Spinal cord (tissue), 10 donors: Measurements from ENCODE around the gene PLCG2. TPM values are rescaled to one million over a fixed set of nuclear protein-coding genes. Genes with fewer than 3 reads are reported as not detected.

Experiments
- DNase-seq, 6 donors: peaks; one replicate each; pipeline versions ENCODE4 v3.0.0 to v3.0.0-alpha.2; 2013 to 2015; ENCODE audit warnings: low spot score in 6 of 6, low read depth in 4 of 6
- H3K27ac ChIP-seq: one replicate; pipeline ENCODE4 v1.5.1; 2013; ENCODE audit warnings: low read depth, low read length, control low read depth
- H3K27me3 ChIP-seq: one replicate; pipeline ENCODE4 v1.6.1; 2013; ENCODE audit warnings: low read length; ENCODE audit not compliant: control insufficient read depth, insufficient read depth
- H3K36me3 ChIP-seq: one replicate; pipeline ENCODE4 v1.6.1; 2013; ENCODE audit warnings: low read length; ENCODE audit not compliant: control insufficient read depth, insufficient read depth
- H3K4me1 ChIP-seq: one replicate; pipeline ENCODE4 v1.6.1; 2013; ENCODE audit warnings: low read length; ENCODE audit not compliant: control insufficient read depth, insufficient read depth
- H3K4me3 ChIP-seq: one replicate; pipeline ENCODE4 v1.5.1; 2013; ENCODE audit warnings: low read depth, low read length, control low read depth
- H3K9me3 ChIP-seq: one replicate; pipeline ENCODE4 v1.6.1; 2013; ENCODE audit warnings: low read length; ENCODE audit not compliant: control insufficient read depth, insufficient read depth
- WGBS: methylation state at CpG from one replicate; pipeline ENCODE4 v1.1.5; 2013; ENCODE audit warnings: missing lambda C conversion rate; ENCODE audit not compliant: insufficient coverage; 5-methylcytosine and 5-hydroxymethylcytosine counted together
- polyA plus RNA-seq, 2 donors: library from polyadenylated mRNA; unstranded; fragments of 120-200 nt; gene quantifications; one replicate each; pipeline ENCODE4 v1.2.1, GENCODE V29; 2013; ENCODE audit not compliant: insufficient read length in 2 of 2
- total RNA-seq, 2 donors: library from RNA; depleted of rRNA in 1 of 2; stranded (reverse); fragments of 120-200 nt in 1 of 2; fragments of >200 nt in 1 of 2; gene quantifications; one replicate each; pipeline versions ENCODE4 v1.2.3 to v1.2.4, GENCODE V29; 2013 to 2014
- donor health status: healthy.

Gene PLCG2
- total and polyA plus RNA-seq, 4 donors, result 7.3 to 13.6 (median 8.0) TPM

DNA sequence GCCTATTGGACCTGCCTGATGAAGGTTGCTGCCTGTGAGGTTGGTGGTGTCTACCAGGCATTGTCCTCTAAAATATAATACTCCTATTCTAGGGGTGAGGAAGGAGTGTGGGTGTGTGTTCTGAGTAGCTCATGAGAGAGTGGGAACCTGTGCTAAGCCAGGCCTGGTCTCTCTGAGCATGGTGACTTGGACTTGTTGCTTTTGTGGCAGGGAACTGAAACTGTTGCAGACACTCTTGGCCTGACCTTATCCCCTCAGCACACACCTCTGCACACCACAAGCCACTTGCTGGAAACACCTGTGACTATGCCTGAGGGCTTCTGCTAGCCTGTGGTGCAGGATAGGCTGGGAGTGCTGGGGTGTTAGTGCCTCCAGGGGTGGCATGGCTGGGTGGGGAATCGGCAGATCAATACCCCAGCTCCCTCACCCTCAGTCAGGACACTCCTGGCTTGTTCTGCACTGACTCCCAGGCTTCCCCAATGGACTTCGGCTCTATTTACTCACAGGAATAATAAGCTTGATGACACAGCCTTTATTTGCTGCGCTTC is 29.9 kb downstream of the PLCG2 start:
- H3K27me3 ChIP-seq, result no peaks in the 10 kb centered on the region
- no peak for DNase-seq
- H3K27ac ChIP-seq, result no peak overlapping the region
- WGBS, result 82% methylated on average over 3 of the region's 3 CpGs
- H3K9me3 ChIP-seq, result no peaks in the 10 kb centered on the region
- no peaks in the 10 kb centered on the region for H3K36me3 ChIP-seq
- no peak overlapping the region for H3K4me3 ChIP-seq
- H3K4me1 ChIP-seq, result no peaks in the 10 kb centered on the region

DNA sequence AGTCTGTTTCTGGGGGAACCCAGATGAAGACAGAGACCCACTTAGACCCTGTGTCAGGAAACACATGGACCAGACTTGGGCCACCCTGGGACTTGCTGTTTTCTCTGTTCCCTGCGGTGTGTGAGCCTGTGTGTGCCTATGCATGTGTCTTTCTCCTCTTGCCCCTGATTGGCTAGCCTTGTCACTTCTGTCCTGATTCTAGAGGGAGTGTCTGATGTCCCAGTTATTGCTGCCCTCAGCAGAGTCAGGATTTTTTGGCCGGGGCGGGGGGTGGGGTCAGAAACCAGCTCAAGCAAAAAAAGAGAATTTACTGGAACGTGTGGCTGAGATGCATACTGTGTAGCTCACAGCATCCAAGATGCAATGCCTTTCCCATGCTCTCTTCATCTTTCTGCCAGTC is 30.5 kb downstream of the PLCG2 start:
- DNase-seq, result no peak
- WGBS, result 90% methylated on average over 2 of the region's 4 CpGs
- H3K9me3 ChIP-seq, result no peaks in the 10 kb centered on the region
- no peaks in the 10 kb centered on the region for H3K4me1 ChIP-seq
- H3K36me3 ChIP-seq, result no peaks in the 10 kb centered on the region
- H3K27ac ChIP-seq, result no peak overlapping the region
- no peaks in the 10 kb centered on the region for H3K27me3 ChIP-seq
- no peak overlapping the region for H3K4me3 ChIP-seq

DNA sequence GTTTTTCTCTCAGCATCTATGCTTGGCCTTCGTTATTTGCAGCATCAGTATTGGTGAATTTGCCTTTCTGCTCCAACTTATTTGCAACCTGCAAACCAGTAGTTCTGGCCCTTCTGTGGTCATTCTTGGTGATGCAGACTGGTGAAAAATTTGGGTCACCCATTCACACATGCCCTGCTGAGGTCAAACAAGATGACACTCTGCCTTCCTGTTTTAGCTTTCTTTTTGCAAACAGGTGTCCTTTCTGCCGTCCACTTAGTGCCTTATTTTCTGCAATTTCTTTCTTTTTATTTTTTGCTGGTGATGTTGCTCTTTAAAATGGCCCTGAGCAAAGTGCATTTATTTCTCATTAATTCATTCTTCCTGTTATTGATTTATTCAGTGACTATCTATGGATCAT is 31.3 kb downstream of the PLCG2 start:
- H3K9me3 ChIP-seq, result no peaks in the 10 kb centered on the region
- H3K4me3 ChIP-seq, result no peak overlapping the region
- no peaks in the 10 kb centered on the region for H3K36me3 ChIP-seq
- H3K27ac ChIP-seq, result no peak overlapping the region
- no peaks in the 10 kb centered on the region for H3K27me3 ChIP-seq
- 78% methylated on average over 1 of the region's 2 CpGs for whole genome bisulfite sequencing
- no peak for DNase-seq
- H3K4me1 ChIP-seq, result no peaks in the 10 kb centered on the region

DNA sequence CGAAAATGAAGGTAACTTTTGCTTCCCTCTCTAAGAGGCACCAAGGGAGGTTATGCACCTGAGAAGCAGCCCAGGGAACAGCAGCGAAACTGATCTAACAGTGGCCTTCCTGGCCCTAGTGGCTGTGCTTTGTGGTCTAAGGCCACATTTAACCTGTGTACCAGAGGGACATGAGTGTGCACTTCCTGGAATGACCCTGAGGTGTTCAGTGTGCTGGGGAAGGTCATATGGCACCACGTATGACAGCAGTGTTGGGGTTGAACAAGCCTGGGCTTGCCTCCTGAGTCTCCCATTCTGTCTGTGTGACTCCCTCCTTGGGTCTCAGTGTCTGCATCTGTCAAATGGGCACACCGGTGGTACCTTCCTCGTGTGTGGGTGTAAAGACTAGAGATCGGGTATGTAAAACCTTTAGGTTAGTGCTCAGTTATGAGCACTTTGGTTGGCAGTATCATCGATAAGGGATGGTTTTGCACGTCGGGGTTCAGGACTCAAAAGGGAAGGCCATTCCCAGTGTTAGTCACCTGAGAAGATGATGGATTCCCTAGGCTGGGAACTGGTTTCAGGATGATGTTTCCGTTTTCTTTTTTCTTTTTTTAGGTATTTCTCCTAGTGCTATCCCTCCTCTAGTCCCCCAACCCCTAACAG is 31.9 kb downstream of the PLCG2 start:
- Histone ChIP-seq H3K36me3 (no peaks in the 10 kb centered on the region), H3K27ac (no peak overlapping the region), H3K4me3 (no peak overlapping the region), H3K9me3 (no peaks in the 10 kb centered on the region), H3K4me1 (no peaks in the 10 kb centered on the region), H3K27me3 (no peaks in the 10 kb centered on the region)
- 85% methylated on average over 6 of the region's 10 CpGs for WGBS
- DNase-seq, result no peak

DNA sequence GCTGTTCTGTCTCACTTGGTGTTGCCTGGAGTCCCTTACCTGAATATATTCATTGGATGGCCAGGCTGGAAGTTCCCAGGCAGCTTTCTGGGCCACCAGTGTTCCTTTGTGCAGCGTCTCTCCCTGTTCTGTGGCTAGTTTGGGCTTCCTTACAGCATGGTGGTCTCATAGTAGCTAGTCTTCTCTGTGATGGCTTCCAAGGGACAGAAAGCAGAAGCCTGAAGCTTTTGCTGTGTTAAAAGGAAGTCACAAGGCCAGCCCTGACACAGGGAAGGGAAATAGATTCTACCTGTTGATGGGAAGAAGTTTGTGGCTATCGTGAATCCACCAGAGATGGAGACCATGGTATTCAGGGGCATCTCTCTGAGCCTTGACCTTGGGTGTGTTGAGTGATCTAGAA is 34.6 kb downstream of the PLCG2 start:
- no peaks in the 10 kb centered on the region for H3K27me3 ChIP-seq
- H3K27ac ChIP-seq, result no peak overlapping the region
- no peak overlapping the region for H3K4me3 ChIP-seq
- H3K36me3 ChIP-seq, result no peaks in the 10 kb centered on the region
- no peak for DNase-seq
- H3K9me3 ChIP-seq, result no peaks in the 10 kb centered on the region
- 77% methylated on average over 2 of the region's 2 CpGs for WGBS
- no peaks in the 10 kb centered on the region for H3K4me1 ChIP-seq

DNA sequence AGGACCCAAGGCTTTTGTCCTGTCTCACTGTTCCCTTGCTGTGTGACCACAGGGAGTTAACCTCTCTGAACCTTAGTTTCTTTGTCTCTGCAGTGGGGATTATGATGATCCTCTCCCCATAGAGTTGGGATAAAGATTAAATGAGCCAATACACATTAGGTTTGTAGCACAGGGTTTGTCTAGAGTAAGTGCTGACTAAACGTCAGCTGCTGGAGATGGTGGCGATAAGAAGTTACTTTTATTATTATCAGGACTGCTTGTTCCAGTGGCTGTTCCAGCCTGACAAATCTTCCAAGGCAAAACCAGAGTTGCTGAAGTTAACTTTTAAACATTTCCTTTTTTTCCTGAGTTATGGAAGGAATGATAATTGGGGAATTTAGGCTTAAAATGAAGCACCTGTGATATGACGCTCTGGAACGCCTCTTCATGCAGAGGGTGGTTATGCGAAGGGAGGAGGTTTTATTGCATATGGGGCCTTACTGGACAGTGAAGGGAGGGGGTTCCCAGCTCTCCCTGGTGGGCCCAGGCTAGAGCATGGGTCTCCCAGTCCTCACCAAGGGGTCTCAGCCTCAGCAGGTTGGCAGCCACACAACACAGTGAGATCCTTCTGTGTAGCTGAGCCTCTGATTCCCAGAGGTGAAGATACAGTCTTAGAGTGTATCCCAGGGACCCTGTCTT is 35.8 kb downstream of the PLCG2 start:
- H3K36me3 ChIP-seq, result no peaks in the 10 kb centered on the region
- H3K9me3 ChIP-seq, result no peaks in the 10 kb centered on the region
- 74% methylated on average over 2 of the region's 5 CpGs for WGBS
- H3K4me3 ChIP-seq, result no peak overlapping the region
- H3K27me3 ChIP-seq, result no peaks in the 10 kb centered on the region
- H3K27ac ChIP-seq, result no peak overlapping the region
- no peak for DNase-seq
- H3K4me1 ChIP-seq, result peaks cover 3% of the 10 kb centered on the region

DNA sequence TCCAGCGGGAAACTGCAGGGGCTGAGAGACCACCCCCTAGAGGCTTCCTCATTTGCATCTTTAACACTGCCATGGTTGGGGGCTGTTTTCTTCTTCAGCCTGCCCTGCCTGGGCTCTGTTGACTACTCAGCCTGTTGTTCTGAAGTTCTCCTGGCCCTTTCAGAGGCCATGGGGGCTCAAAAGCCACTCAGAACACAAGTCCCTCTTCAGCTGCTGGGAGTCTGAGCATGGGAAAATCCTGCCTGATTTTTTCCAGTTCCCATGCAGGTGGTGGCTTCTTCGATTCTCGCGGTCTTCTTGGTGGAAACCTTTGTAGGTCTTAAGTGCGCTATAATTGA is 36.3 kb downstream of the PLCG2 start:
- Histone ChIP-seq H3K27me3 (no peaks in the 10 kb centered on the region), H3K4me3 (no peak overlapping the region), H3K36me3 (no peaks in the 10 kb centered on the region), H3K27ac (no peak overlapping the region), H3K4me1 (peaks cover 3% of the 10 kb centered on the region), H3K9me3 (no peaks in the 10 kb centered on the region)
- 78% methylated on average over 5 of the region's 5 CpGs for WGBS
- DNase-seq, result no peak

DNA sequence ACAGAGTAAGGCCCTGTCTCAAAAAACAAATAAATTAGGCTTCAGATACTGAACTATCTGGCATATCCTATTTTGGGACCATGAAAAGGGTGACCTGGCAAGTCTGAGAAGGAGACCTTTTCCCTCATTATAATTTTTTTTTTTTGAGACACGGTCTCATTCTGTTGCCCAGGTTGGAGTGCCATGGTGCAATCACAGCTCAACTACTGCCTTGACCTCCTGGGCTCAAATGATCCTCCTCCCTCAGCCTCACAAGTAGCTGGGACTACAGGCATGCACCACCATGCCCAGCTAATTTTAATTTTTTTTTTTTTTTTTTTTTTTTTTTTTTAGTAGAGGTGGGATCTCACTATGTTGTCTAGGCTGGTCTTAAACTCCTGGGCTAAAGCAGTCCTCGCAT is 37.3 kb downstream of the PLCG2 start:
- H3K4me1 ChIP-seq, result peaks cover 4% of the 10 kb centered on the region
- no peaks in the 10 kb centered on the region for H3K27me3 ChIP-seq
- no peak overlapping the region for H3K4me3 ChIP-seq
- DNase-seq, result no peak
- no peaks in the 10 kb centered on the region for H3K9me3 ChIP-seq
- no peak overlapping the region for H3K27ac ChIP-seq
- 92% methylated on average over 1 of the region's 2 CpGs for WGBS
- H3K36me3 ChIP-seq, result no peaks in the 10 kb centered on the region

DNA sequence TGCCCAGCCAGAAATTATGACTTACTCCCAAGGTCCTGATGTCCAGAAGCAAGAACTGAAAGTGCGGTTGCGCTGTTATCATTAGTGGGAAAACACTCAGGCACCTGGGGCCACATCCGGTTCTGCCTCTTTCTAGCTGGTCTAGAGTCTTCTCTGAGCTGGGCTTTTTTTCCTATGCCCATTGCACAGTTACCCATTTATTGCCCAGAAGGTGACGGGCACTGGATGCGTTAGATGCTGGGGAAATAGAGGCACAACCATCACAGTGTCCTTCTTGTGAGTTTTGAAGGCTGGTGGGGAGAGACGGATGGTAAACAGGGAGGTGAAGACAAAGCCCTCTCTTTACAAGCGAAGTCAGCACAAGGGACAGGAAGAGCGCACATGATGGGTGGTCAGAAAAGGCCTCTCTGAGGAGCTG is 37.7 kb downstream of the PLCG2 start:
- H3K4me1 ChIP-seq, result peaks cover 6% of the 10 kb centered on the region
- no peak for DNase-seq
- no peaks in the 10 kb centered on the region for H3K36me3 ChIP-seq
- H3K27me3 ChIP-seq, result no peaks in the 10 kb centered on the region
- H3K4me3 ChIP-seq, result no peak overlapping the region
- WGBS, result 95% methylated on average over 5 of the region's 8 CpGs
- no peak overlapping the region for H3K27ac ChIP-seq
- H3K9me3 ChIP-seq, result no peaks in the 10 kb centered on the region

DNA sequence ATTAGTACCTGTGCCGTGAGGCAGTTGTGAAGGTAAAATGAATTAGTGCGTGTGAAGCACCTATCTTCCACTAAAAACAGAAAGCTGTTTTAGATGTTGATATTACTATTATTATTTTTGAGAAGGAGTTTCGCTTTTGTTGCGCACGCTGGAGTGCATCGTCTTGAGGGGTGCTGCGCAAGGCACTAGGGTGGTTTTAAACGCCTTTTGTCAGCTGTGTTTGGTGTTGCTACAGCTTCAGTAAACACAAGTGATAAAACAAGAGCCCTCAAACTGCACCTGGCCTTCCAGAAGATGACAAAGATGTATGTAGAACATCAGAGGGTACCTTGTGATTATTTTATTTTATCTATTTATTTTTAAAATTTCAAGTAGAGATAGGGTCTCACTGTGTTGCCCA is 38.2 kb downstream of the PLCG2 start:
- DNase-seq, result no peak
- H3K9me3 ChIP-seq, result no peaks in the 10 kb centered on the region
- H3K4me1 ChIP-seq, result peaks cover 6% of the 10 kb centered on the region
- H3K27me3 ChIP-seq, result no peaks in the 10 kb centered on the region
- H3K4me3 ChIP-seq, result no peak overlapping the region
- H3K27ac ChIP-seq, result no peak overlapping the region
- WGBS, result no CpG with 5 or more reads among the region's 8 CpGs
- no peaks in the 10 kb centered on the region for H3K36me3 ChIP-seq
